DOHH2 (cell line): Measurements from ENCODE around the gene SMCHD1.

ENCODE experiments used
- CTCF ChIP-seq: fragments of 200-600 bp; sonication (generic); IDR thresholded peaks from one replicate; pipeline ENCODE4 v1.5.1; 2014; ENCODE audit warnings: antibody characterized with exemption, mild to moderate bottlenecking, low read depth, low read length; ENCODE audit not compliant: poor library complexity, severe bottlenecking
- EZH2phosphoT487 ChIP-seq: fragments of 200-600 bp; sonication (generic); IDR thresholded peaks from 2 replicates; pipeline ENCODE4 v1.6.1; 2017; ENCODE audit warnings: borderline replicate concordance, mild to moderate bottlenecking, antibody characterized with exemption, low read length, moderate library complexity, mixed read lengths

DNA sequence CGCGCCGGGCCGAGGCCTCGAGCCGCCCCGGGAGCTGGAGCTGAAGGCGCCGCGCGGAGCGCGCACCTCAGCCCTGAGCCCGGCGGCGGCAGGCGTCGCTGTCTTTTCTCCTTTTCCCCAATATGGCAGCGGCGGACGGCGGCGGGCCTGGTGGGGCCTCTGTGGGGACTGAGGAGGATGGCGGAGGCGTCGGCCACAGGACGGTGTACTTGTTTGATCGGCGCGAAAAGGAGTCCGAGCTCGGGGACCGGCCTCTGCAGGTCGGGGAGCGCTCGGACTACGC is 369 bp downstream of the SMCHD1 start:
- TF ChIP-seq CTCF = no peak
- no peak for TF ChIP-seq EZH2phosphoT487
